Sigmoid colon (tissue), 4 donors: Measurements from ENCODE around the gene NTM.

Source experiments
- POLR2AphosphoS5 ChIP-seq, 4 donors: sonication (generic); formaldehyde crosslinking; IDR thresholded peaks; one replicate each; pipeline ENCODE4 v1.6.1; 2017; ENCODE audit warnings: antibody characterized with exemption in 4 of 4
- TF ChIP-seq, protein P1 (sequence below), 4 experiments: fragments of 450-650 bp in 3 of 4; fragments of 200-600 bp in 1 of 4; IDR thresholded peaks; one replicate each; pipeline ENCODE4 v1.5.1; 2016 to 2019; ENCODE audit warnings: antibody characterized with exemption in 4 of 4, mild to moderate bottlenecking in 3 of 4, moderate library complexity in 2 of 4

- no peak for TF ChIP-seq POLR2AphosphoS5 (IDR thresholded peaks at IDR 0.05)
- TF ChIP-seq, protein P1, sequence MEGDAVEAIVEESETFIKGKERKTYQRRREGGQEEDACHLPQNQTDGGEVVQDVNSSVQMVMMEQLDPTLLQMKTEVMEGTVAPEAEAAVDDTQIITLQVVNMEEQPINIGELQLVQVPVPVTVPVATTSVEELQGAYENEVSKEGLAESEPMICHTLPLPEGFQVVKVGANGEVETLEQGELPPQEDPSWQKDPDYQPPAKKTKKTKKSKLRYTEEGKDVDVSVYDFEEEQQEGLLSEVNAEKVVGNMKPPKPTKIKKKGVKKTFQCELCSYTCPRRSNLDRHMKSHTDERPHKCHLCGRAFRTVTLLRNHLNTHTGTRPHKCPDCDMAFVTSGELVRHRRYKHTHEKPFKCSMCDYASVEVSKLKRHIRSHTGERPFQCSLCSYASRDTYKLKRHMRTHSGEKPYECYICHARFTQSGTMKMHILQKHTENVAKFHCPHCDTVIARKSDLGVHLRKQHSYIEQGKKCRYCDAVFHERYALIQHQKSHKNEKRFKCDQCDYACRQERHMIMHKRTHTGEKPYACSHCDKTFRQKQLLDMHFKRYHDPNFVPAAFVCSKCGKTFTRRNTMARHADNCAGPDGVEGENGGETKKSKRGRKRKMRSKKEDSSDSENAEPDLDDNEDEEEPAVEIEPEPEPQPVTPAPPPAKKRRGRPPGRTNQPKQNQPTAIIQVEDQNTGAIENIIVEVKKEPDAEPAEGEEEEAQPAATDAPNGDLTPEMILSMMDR (IDR thresholded peaks at IDR 0.05) = no peak
Measured at GRCh38 chr11:131373756-131374155, 3.3 kb downstream of the NTM start.
